Prostate gland (tissue), 2 donors: ENCODE data around the gene PHLPP1.

Experiments
- CTCF ChIP-seq, 4 experiments: fragments of 200-600 bp in 2 of 4; fragments of 450-650 bp in 2 of 4; sonication (generic) in 2 of 4; IDR thresholded peaks; 1 replicate in 3 of 4; 2 replicates in 1 of 4; pipeline ENCODE4 v1.5.1; 2016 to 2019; ENCODE audit warnings: antibody characterized with exemption in 4 of 4, mild to moderate bottlenecking in 2 of 4, moderate library complexity in 2 of 4
- POLR2A ChIP-seq: fragments of 450-650 bp; IDR thresholded peaks from one replicate; pipeline ENCODE4 v1.6.1; 2016; ENCODE audit warnings: antibody characterized with exemption, mild to moderate bottlenecking
- POLR2AphosphoS5 ChIP-seq: sonication (generic); formaldehyde crosslinking; IDR thresholded peaks from one replicate; pipeline ENCODE4 v1.6.1; 2017; ENCODE audit warnings: antibody characterized with exemption

GRCh38 chr18:62763101-62763521 is 47.8 kb downstream of the PHLPP1 start:
- no peak for TF ChIP-seq CTCF (IDR thresholded peaks at IDR 0.05)
- TF ChIP-seq POLR2AphosphoS5: no peak
- TF ChIP-seq POLR2A: no peak
